HEK293 (cell line): ENCODE results near the gene MASP1.

ENCODE experiments used
- CTCF ChIA-PET: fragments of 350-600 bp; formaldehyde crosslinking; extraction: SDS; loops from one replicate; lab custom pipeline; 2021; ENCODE audit warnings: antibody characterized with exemption; lab: Yijun Ruan, JAX
- POLR2A ChIA-PET: fragments of 300-600 bp; formaldehyde crosslinking; extraction: SDS; loops from one replicate; lab custom pipeline; 2020; ENCODE audit warnings: antibody characterized with exemption, inconsistent platforms; lab: Yijun Ruan, JAX
- H3K27ac ChIP-seq: fragments of 200-500 bp; sonication (Bioruptor generic); 2 replicates; pipeline ENCODE4 v1.5.1; 2014; ENCODE audit warnings: low read depth, low read length, control low read depth, inconsistent platforms; ENCODE audit errors: extremely low read depth
- H3K36me3 ChIP-seq, 2 experiments: fragments of 200-500 bp in 1 of 2; sonication (Bioruptor generic) in 1 of 2; 1 replicate in 1 of 2; 2 replicates in 1 of 2; pipeline ENCODE4 v1.5.1; 2014 to 2017; ENCODE audit warnings: inconsistent platforms in 2 of 2, low read length in 2 of 2; ENCODE audit not compliant: control insufficient read depth in 2 of 2, insufficient read depth in 1 of 2
- H3K4me1 ChIP-seq: fragments of 200-500 bp; sonication (Bioruptor generic); 2 replicates; pipeline ENCODE4 v1.5.1; 2014; ENCODE audit warnings: mild to moderate bottlenecking, low read length, inconsistent platforms; ENCODE audit not compliant: control insufficient read depth, insufficient read depth
- H3K4me3 ChIP-seq: 2 replicates; pipeline ENCODE4 v1.5.1; 2011; ENCODE audit warnings: low read depth, mild to moderate bottlenecking, control low read depth, low read length, moderate library complexity
- H3K9me3 ChIP-seq: fragments of 200-500 bp; sonication (Bioruptor generic); 2 replicates; pipeline ENCODE4 v1.5.1; 2014; ENCODE audit warnings: low read depth, low read length, inconsistent platforms; ENCODE audit not compliant: control insufficient read depth, insufficient read depth
- AEBP2 ChIP-seq: fragments of 450-650 bp; formaldehyde crosslinking; IDR thresholded peaks from 2 replicates; pipeline ENCODE4 v1.5.1; 2016; ENCODE audit warnings: missing biosample characterization, missing genetic modification characterization, borderline replicate concordance
- MZF1 ChIP-seq: fragments of 450-650 bp; formaldehyde crosslinking; IDR thresholded peaks from 2 replicates; pipeline ENCODE4 v1.5.1; 2017; ENCODE audit warnings: missing biosample characterization, missing genetic modification characterization, borderline replicate concordance
- OVOL3 ChIP-seq: fragments of 450-650 bp; formaldehyde crosslinking; IDR thresholded peaks from 2 replicates; pipeline ENCODE4 v1.5.1; 2016; ENCODE audit warnings: missing biosample characterization, missing genetic modification characterization
- PRDM6 ChIP-seq: fragments of 450-650 bp; formaldehyde crosslinking; IDR thresholded peaks from 2 replicates; pipeline ENCODE4 v1.5.1; 2017; ENCODE audit warnings: missing biosample characterization, missing genetic modification characterization
- REST ChIP-seq: fragments of 450-650 bp; formaldehyde crosslinking; IDR thresholded peaks from 2 replicates; pipeline ENCODE4 v1.5.1; 2016; ENCODE audit warnings: missing biosample characterization, missing genetic modification characterization
- ZBTB11 ChIP-seq: fragments of 450-650 bp; formaldehyde crosslinking; conservative IDR thresholded peaks from 2 replicates; pipeline ENCODE4 v1.5.1; 2016; ENCODE audit warnings: low read depth, missing biosample characterization, missing genetic modification characterization
- ZBTB20 ChIP-seq: fragments of 450-650 bp; formaldehyde crosslinking; IDR thresholded peaks from 2 replicates; pipeline ENCODE4 v1.5.1; 2016; ENCODE audit warnings: missing biosample characterization, missing genetic modification characterization
- ZBTB26 ChIP-seq: fragments of 450-650 bp; formaldehyde crosslinking; optimal IDR thresholded peaks from 2 replicates; pipeline ENCODE3; 2016; ENCODE audit warnings: missing biosample characterization, mild to moderate bottlenecking, missing genetic modification characterization
- ZNF112 ChIP-seq: fragments of 450-650 bp; formaldehyde crosslinking; IDR thresholded peaks from 2 replicates; pipeline ENCODE4 v1.5.0; 2017; ENCODE audit warnings: missing biosample characterization, missing genetic modification characterization
- ZNF23 ChIP-seq: fragments of 450-650 bp; formaldehyde crosslinking; IDR thresholded peaks from 2 replicates; pipeline ENCODE4 v1.5.1; 2016; ENCODE audit warnings: missing biosample characterization, missing genetic modification characterization, borderline replicate concordance
- ZNF324 ChIP-seq: fragments of 450-650 bp; formaldehyde crosslinking; IDR thresholded peaks from 2 replicates; pipeline ENCODE4 v1.5.1; 2016; ENCODE audit warnings: missing biosample characterization, missing genetic modification characterization
- ZNF513 ChIP-seq: fragments of 450-650 bp; IDR thresholded peaks from 2 replicates; pipeline ENCODE4 v1.5.1; 2018; ENCODE audit warnings: missing biosample characterization, missing genetic modification characterization
- ZNF571 ChIP-seq: fragments of 450-650 bp; formaldehyde crosslinking; IDR thresholded peaks from 2 replicates; pipeline ENCODE4 v1.5.0; 2017; ENCODE audit warnings: missing biosample characterization, missing genetic modification characterization
- ZNF658 ChIP-seq: fragments of 450-650 bp; formaldehyde crosslinking; IDR thresholded peaks from 2 replicates; pipeline ENCODE4; 2016; ENCODE audit warnings: missing biosample characterization, missing genetic modification characterization
- ZNF701 ChIP-seq: fragments of 450-650 bp; formaldehyde crosslinking; IDR thresholded peaks from 2 replicates; pipeline ENCODE4 v1.5.1; 2016; ENCODE audit warnings: missing biosample characterization, missing genetic modification characterization
- ZNF768 ChIP-seq: fragments of 450-650 bp; formaldehyde crosslinking; IDR thresholded peaks from 2 replicates; pipeline ENCODE4 v1.5.1; 2018; ENCODE audit warnings: missing biosample characterization, mild to moderate bottlenecking, missing genetic modification characterization

The MASP1 gene

GRCh38 chr3:187238239-187238638, 53.3 kb downstream of the MASP1 start (continued):
- no peak for TF ChIP-seq ZBTB26
- TF ChIP-seq ZBTB20 (tag by site-specific recombination): no peak
- no peak for TF ChIP-seq REST (tag by site-specific recombination)
- TF ChIP-seq, all 188 proteins: peak for 0

GRCh38 chr3:187237741-187238140, 53.8 kb downstream of the MASP1 start:
- H3K36me3 ChIP-seq: no peaks in the 10 kb centered on the region
- H3K4me3 ChIP-seq: no peak overlapping the region
- ChIA-PET CTCF (no interaction called here), POLR2A (no interaction called here)
- no peaks in the 10 kb centered on the region for H3K9me3 ChIP-seq
- TF ChIP-seq ZBTB11 (no peak), OVOL3 (tag by site-specific recombination) (no peak), ZNF112 (tag by site-specific recombination) (no peak), ZNF571 (tag by site-specific recombination) (no peak), ZNF324 (tag by site-specific recombination) (no peak)
- H3K4me1 ChIP-seq: no peaks in the 10 kb centered on the region
- H3K27ac ChIP-seq: no peak overlapping the region

GRCh38 chr3:187236962-187237361, 54.6 kb downstream of the MASP1 start:
- CTCF ChIA-PET: no interaction called here
- Histone ChIP-seq H3K9me3 (no peaks in the 10 kb centered on the region), H3K4me1 (no peaks in the 10 kb centered on the region), H3K27ac (no peak overlapping the region), H3K4me3 (no peak overlapping the region), H3K36me3 (no peaks in the 10 kb centered on the region)
- POLR2A ChIA-PET: no interaction called here
- TF ChIP-seq ZBTB11: no peak
- no peak for TF ChIP-seq ZNF768 (tag by site-specific recombination)
- TF ChIP-seq ZNF23 (tag by site-specific recombination): no peak
- TF ChIP-seq AEBP2 (tag by site-specific recombination): no peak
- no peak for TF ChIP-seq PRDM6
- no peak for TF ChIP-seq ZNF658
- TF ChIP-seq ZNF701 (tag by site-specific recombination): no peak
- TF ChIP-seq MZF1 (tag by site-specific recombination): no peak
- TF ChIP-seq ZNF513 (tag by site-specific recombination): no peak
